Stimulated activated naive B cell treated with anti-CD40 and anti-IgM and Interleukin-4, amounts not matched to agents 10 μg/mL and 1 μg/mL and 100 μg/mL, for 72 hours (primary cell): ENCODE data around the gene TRAF1.
A peak's percentile ranks its signal among the peaks of the same experiment; 100 is the strongest.

Source experiments
- ATAC-seq, 2 donors: fragments of 150-1000 bp; cut with Tn5 transposase; replicated peaks; 2 replicates each; pipeline ENCODE4 v1.10.0; 2021; ENCODE audit warnings: moderate library complexity in 1 of 2
- DNase-seq: peaks from one replicate; pipeline ENCODE4 v3.0.0; 2021
- H3K27ac Mint-ChIP-seq: one replicate; pipeline ENCODE4 v1.8.0; 2022; ENCODE audit warnings: mild to moderate bottlenecking, mixed read lengths
- H3K27me3 Mint-ChIP-seq, 2 donors: one replicate each; pipeline ENCODE4 v1.8.0; 2022; ENCODE audit warnings: mixed read lengths in 2 of 2
- H3K36me3 Mint-ChIP-seq, 2 donors: one replicate each; pipeline ENCODE4 v1.8.0; 2022; ENCODE audit warnings: mixed read lengths in 2 of 2, mild to moderate bottlenecking in 1 of 2
- H3K4me1 Mint-ChIP-seq, 2 donors: one replicate each; pipeline ENCODE4 v1.8.0; 2022; ENCODE audit warnings: mixed read lengths in 2 of 2, mild to moderate bottlenecking in 1 of 2
- H3K4me3 Mint-ChIP-seq, 2 donors: one replicate each; pipeline ENCODE4 v1.8.0; 2022; ENCODE audit warnings: mild to moderate bottlenecking in 2 of 2, mixed read lengths in 2 of 2, moderate library complexity in 1 of 2
- H3K9me3 Mint-ChIP-seq, 2 donors: one replicate each; pipeline ENCODE4 v1.8.0; 2022; ENCODE audit warnings: mixed read lengths in 2 of 2, mild to moderate bottlenecking in 1 of 2

TRAF1 gene

GRCh38 chr9:120874226-120875194 lies 52.1 kb downstream of the TRAF1 start:
- Mint-ChIP-seq H3K4me1 (peaks cover 45 to 59% of the 10 kb centered on the region in 2 donors), H3K4me3 (no peak overlapping the region), H3K27me3 (peaks cover 0 to 4% of the 10 kb centered on the region in 2 donors), H3K27ac (peak overlapping the region; percentile 60), H3K9me3 (no peaks in the 10 kb centered on the region), H3K36me3 (peaks cover 42 to 55% of the 10 kb centered on the region in 2 donors)
- no peak for ATAC-seq
- no peak for DNase-seq

- H3K36me3 Mint-ChIP-seq, result peaks cover 46 to 60% of the 10 kb centered on the region in 2 donors
- peaks cover 40 to 57% of the 10 kb centered on the region in 2 donors for H3K4me1 Mint-ChIP-seq
Observed at GRCh38 chr9:120873512-120873911, 53.1 kb downstream of the TRAF1 start.

GRCh38 chr9:120872791-120873502 lies 53.6 kb downstream of the TRAF1 start:
- Mint-ChIP-seq H3K4me3 (no peak overlapping the region), H3K36me3 (peaks cover 51 to 66% of the 10 kb centered on the region in 2 donors), H3K9me3 (no peaks in the 10 kb centered on the region), H3K27ac (peak overlapping the region; percentile 66), H3K27me3 (no peaks in the 10 kb centered on the region), H3K4me1 (peaks cover 39 to 57% of the 10 kb centered on the region in 2 donors)
- ATAC-seq (no peak), DNase-seq (no peak)

More at GRCh38 chr9:120873512-120873911, 53.1 kb downstream of the TRAF1 start:
- no peaks in the 10 kb centered on the region for H3K9me3 Mint-ChIP-seq
- H3K27me3 Mint-ChIP-seq, result no peaks in the 10 kb centered on the region
- peak overlapping the region; percentile 60 for H3K27ac Mint-ChIP-seq
- H3K4me3 Mint-ChIP-seq, result no peak overlapping the region
- ATAC-seq (no peak), DNase-seq (no peak)

GRCh38 chr9:120870206-120870605 lies 56.4 kb downstream of the TRAF1 start:
- Mint-ChIP-seq H3K9me3 (no peaks in the 10 kb centered on the region), H3K27ac (no peak overlapping the region), H3K27me3 (no peaks in the 10 kb centered on the region), H3K4me3 (peak overlapping the region; percentile 12 to 53), H3K36me3 (peaks cover 48 to 70% of the 10 kb centered on the region in 2 donors), H3K4me1 (peaks cover 25 to 42% of the 10 kb centered on the region in 2 donors)
- DNase-seq, result no peak
- no peak for ATAC-seq

- peaks cover 48 to 71% of the 10 kb centered on the region in 2 donors for H3K36me3 Mint-ChIP-seq
- no peaks in the 10 kb centered on the region for H3K27me3 Mint-ChIP-seq
- H3K4me3 Mint-ChIP-seq, result no peak overlapping the region
- ATAC-seq, result no peak
- peaks cover 24 to 37% of the 10 kb centered on the region in 2 donors for H3K4me1 Mint-ChIP-seq
- DNase-seq, result no peak
- peak overlapping the region; percentile 63 for H3K27ac Mint-ChIP-seq
- no peaks in the 10 kb centered on the region for H3K9me3 Mint-ChIP-seq
Observed at GRCh38 chr9:120869726-120870125, 56.9 kb downstream of the TRAF1 start.

GRCh38 chr9:120869360-120869687 lies 57.3 kb downstream of the TRAF1 start:
- H3K4me1 Mint-ChIP-seq, result peaks cover 22 to 33% of the 10 kb centered on the region in 2 donors
- peak overlapping the region; percentile 80 to 88 for H3K4me3 Mint-ChIP-seq
- no peaks in the 10 kb centered on the region for H3K27me3 Mint-ChIP-seq
- H3K27ac Mint-ChIP-seq, result peak overlapping the region; percentile 92
- H3K9me3 Mint-ChIP-seq, result no peaks in the 10 kb centered on the region
- H3K36me3 Mint-ChIP-seq, result peaks cover 46 to 69% of the 10 kb centered on the region in 2 donors
- ATAC-seq (no peak), DNase-seq (no peak)

- peak; percentile 96 for DNase-seq
- Mint-ChIP-seq H3K4me1 (peaks cover 19 to 29% of the 10 kb centered on the region in 2 donors), H3K27ac (peak overlapping the region; percentile 92), H3K36me3 (peaks cover 46 to 69% of the 10 kb centered on the region in 2 donors), H3K4me3 (peak overlapping the region; percentile 80 to 88), H3K9me3 (no peaks in the 10 kb centered on the region), H3K27me3 (no peaks in the 10 kb centered on the region)
- peak; percentile 93 for ATAC-seq
Observed at GRCh38 chr9:120868676-120869359, 57.8 kb downstream of the TRAF1 start.

- H3K4me1 Mint-ChIP-seq, result peaks cover 17 to 24% of the 10 kb centered on the region in 2 donors
- DNase-seq (no peak), ATAC-seq (peak in 1 of 2 donors; percentile 1)
- peak overlapping the region; percentile 78 to 80 for H3K4me3 Mint-ChIP-seq
- peak overlapping the region; percentile 75 for H3K27ac Mint-ChIP-seq
- peaks cover 46 to 69% of the 10 kb centered on the region in 2 donors for H3K36me3 Mint-ChIP-seq
- no peaks in the 10 kb centered on the region for H3K27me3 Mint-ChIP-seq
- no peaks in the 10 kb centered on the region for H3K9me3 Mint-ChIP-seq
Observed at GRCh38 chr9:120868339-120868675, 58.3 kb downstream of the TRAF1 start.

- Mint-ChIP-seq H3K27ac (peak overlapping the region; percentile 75), H3K4me1 (peaks cover 17 to 24% of the 10 kb centered on the region in 2 donors), H3K27me3 (no peaks in the 10 kb centered on the region), H3K4me3 (peak overlapping the region; percentile 78 to 80), H3K36me3 (peaks cover 51 to 69% of the 10 kb centered on the region in 2 donors), H3K9me3 (no peaks in the 10 kb centered on the region)
- DNase-seq (no peak), ATAC-seq (no peak)
Observed at GRCh38 chr9:120867676-120868338, 58.8 kb downstream of the TRAF1 start.

GRCh38 chr9:120866651-120867050 lies 59.9 kb downstream of the TRAF1 start:
- peaks cover 58 to 73% of the 10 kb centered on the region in 2 donors for H3K36me3 Mint-ChIP-seq

GRCh38 chr9:120865809-120866208 lies 60.8 kb downstream of the TRAF1 start:
- DNase-seq (no peak), ATAC-seq (no peak)
- peaks cover 59 to 74% of the 10 kb centered on the region in 2 donors for H3K36me3 Mint-ChIP-seq
- no peaks in the 10 kb centered on the region for H3K27me3 Mint-ChIP-seq
- H3K9me3 Mint-ChIP-seq, result no peaks in the 10 kb centered on the region
- H3K4me3 Mint-ChIP-seq, result no peak overlapping the region
- peaks cover 14 to 24% of the 10 kb centered on the region in 2 donors for H3K4me1 Mint-ChIP-seq
- no peak overlapping the region for H3K27ac Mint-ChIP-seq

More at GRCh38 chr9:120866651-120867050, 59.9 kb downstream of the TRAF1 start:
- ATAC-seq (no peak), DNase-seq (no peak)
- Mint-ChIP-seq H3K4me1 (peaks cover 14 to 24% of the 10 kb centered on the region in 2 donors), H3K9me3 (no peaks in the 10 kb centered on the region), H3K27ac (no peak overlapping the region), H3K4me3 (no peak overlapping the region), H3K27me3 (no peaks in the 10 kb centered on the region)

GRCh38 chr9:120865176-120865575 lies 61.4 kb downstream of the TRAF1 start:
- Mint-ChIP-seq H3K27me3 (no peaks in the 10 kb centered on the region), H3K4me3 (no peak overlapping the region), H3K9me3 (no peaks in the 10 kb centered on the region), H3K4me1 (peaks cover 12 to 24% of the 10 kb centered on the region in 2 donors), H3K27ac (no peak overlapping the region), H3K36me3 (peaks cover 59 to 79% of the 10 kb centered on the region in 2 donors)
- ATAC-seq (no peak), DNase-seq (no peak)

- Mint-ChIP-seq H3K9me3 (no peaks in the 10 kb centered on the region), H3K4me1 (peaks cover 10 to 22% of the 10 kb centered on the region in 2 donors), H3K27ac (no peak overlapping the region), H3K4me3 (no peak overlapping the region), H3K27me3 (no peaks in the 10 kb centered on the region), H3K36me3 (peaks cover 59 to 79% of the 10 kb centered on the region in 2 donors)
- no peak for ATAC-seq
- DNase-seq, result no peak
Observed at GRCh38 chr9:120864719-120865118, 61.9 kb downstream of the TRAF1 start.
